Cardiac muscle cell (in vitro differentiated cells and primary cell): Measurements from ENCODE around the gene CA5A. TPM values are rescaled to one million over a fixed set of nuclear protein-coding genes. Genes with fewer than 3 reads are reported as not detected.

Experiments
- DNase-seq, 2 donors: peaks; one replicate each; pipeline versions ENCODE4 v3.0.0 to v3.0.0-alpha.2; 2010 to 2017; ENCODE audit warnings: low read depth in 1 of 2, low spot score in 1 of 2
- H3K27ac ChIP-seq: fragments of 200-600 bp; sonication (generic); 2 replicates; pipeline ENCODE4 v1.5.1; 2016
- H3K27me3 ChIP-seq: fragments of 200-600 bp; sonication (generic); 2 replicates; pipeline ENCODE4 v1.6.0; 2016; ENCODE audit warnings: control low read depth
- H3K36me3 ChIP-seq: fragments of 200-600 bp; sonication (generic); 2 replicates; pipeline ENCODE4 v1.5.1; 2016; ENCODE audit warnings: control low read depth
- H3K4me1 ChIP-seq: fragments of 200-600 bp; sonication (generic); 2 replicates; pipeline ENCODE4 v1.8.1; 2017; ENCODE audit warnings: low read depth, mild to moderate bottlenecking, mixed run types
- H3K4me3 ChIP-seq: fragments of 200-600 bp; sonication (generic); 2 replicates; pipeline ENCODE4 v1.5.1; 2016; ENCODE audit warnings: mild to moderate bottlenecking
- H3K9me3 ChIP-seq: fragments of 200-600 bp; sonication (generic); 2 replicates; pipeline ENCODE4 v1.5.1; 2017; ENCODE audit warnings: low read depth, mild to moderate bottlenecking, control low read depth
- polyA plus RNA-seq: library from polyadenylated mRNA; unstranded; fragments of >200 nt; fragmentation: Nextera tagmentation; extraction: Ambion mirVana; gene quantifications from 2 replicates; pipeline ENCODE4 v1.2.1, GENCODE V29; 2016
- total RNA-seq: library from RNA; depleted of rRNA; stranded (reverse); fragments of >200 nt; gene quantifications from 2 replicates; pipeline ENCODE4 v1.2.3, GENCODE V29; 2016
- TF ChIP-seq, protein P1 (sequence below): IDR thresholded peaks from 2 replicates; pipeline ENCODE4 v1.5.1; 2012; ENCODE audit warnings: low read depth, mild to moderate bottlenecking, low read length

CA5A gene
- total and polyA plus RNA-seq, 2 experiments from 2014 or later: not detected

DNA sequence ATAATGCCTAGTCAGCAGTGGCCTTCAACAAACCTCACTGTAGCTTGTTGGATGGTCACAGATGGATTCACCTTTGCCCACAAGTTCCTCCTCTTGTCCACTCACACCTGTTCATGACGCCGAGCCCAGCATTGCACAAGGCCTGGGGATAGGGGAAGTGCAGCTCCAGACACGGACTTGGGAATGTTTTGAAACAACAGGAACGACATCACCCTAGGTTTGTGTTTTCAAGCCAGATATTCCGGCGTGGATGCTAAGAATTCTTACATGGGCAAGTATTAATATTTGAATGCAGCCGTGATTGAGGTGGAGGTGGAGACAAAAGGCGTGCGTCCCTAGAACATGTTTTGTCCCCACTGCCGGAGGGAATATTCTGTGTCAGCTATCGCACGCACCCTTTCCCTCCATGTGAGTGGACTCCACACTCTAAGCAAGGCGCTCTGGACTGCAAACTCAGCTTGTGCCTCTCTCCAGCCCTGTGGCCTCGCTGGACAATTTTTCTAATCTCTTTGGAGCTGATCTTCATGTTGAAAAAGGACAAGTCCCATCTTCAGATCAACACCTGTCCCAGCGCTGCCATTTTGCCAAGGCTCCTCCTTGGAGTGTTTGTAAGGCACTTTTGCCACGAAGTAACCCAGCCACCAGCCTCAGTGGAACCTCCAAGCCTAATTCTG, 12.9 kb upstream of the CA5A start:
- no peak for DNase-seq

DNA sequence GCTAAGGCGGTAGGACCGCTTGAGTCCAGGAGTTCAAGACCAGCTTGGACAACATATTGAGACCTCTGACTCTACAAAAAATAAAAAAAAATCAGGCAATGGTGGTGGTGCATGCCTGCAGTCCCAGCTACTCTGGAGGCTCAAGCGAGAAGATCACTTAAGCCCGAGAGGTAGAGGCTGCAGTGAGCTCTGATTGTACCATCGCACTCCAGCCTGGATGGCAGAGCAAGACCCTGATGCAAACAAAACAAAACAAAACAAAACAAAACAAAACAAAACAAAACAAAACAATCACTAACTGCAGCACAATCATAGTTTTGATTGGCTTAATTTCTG, 12.4 kb upstream of the CA5A start:
- no peak for DNase-seq
- TF ChIP-seq, protein P1, sequence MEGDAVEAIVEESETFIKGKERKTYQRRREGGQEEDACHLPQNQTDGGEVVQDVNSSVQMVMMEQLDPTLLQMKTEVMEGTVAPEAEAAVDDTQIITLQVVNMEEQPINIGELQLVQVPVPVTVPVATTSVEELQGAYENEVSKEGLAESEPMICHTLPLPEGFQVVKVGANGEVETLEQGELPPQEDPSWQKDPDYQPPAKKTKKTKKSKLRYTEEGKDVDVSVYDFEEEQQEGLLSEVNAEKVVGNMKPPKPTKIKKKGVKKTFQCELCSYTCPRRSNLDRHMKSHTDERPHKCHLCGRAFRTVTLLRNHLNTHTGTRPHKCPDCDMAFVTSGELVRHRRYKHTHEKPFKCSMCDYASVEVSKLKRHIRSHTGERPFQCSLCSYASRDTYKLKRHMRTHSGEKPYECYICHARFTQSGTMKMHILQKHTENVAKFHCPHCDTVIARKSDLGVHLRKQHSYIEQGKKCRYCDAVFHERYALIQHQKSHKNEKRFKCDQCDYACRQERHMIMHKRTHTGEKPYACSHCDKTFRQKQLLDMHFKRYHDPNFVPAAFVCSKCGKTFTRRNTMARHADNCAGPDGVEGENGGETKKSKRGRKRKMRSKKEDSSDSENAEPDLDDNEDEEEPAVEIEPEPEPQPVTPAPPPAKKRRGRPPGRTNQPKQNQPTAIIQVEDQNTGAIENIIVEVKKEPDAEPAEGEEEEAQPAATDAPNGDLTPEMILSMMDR: no peak
- Histone ChIP-seq H3K27ac (no peak overlapping the region), H3K36me3 (no peaks in the 10 kb centered on the region), H3K4me3 (no peak overlapping the region), H3K4me1 (peaks cover 3% of the 10 kb centered on the region), H3K9me3 (no peaks in the 10 kb centered on the region), H3K27me3 (no peaks in the 10 kb centered on the region)

More for the DNA sequence above, 12.9 kb upstream of the CA5A start:
- Histone ChIP-seq H3K4me1 (peaks cover 3% of the 10 kb centered on the region), H3K27ac (no peak overlapping the region), H3K27me3 (no peaks in the 10 kb centered on the region), H3K36me3 (no peaks in the 10 kb centered on the region), H3K4me3 (no peak overlapping the region), H3K9me3 (no peaks in the 10 kb centered on the region)
- TF ChIP-seq, protein P1: no peak

DNA sequence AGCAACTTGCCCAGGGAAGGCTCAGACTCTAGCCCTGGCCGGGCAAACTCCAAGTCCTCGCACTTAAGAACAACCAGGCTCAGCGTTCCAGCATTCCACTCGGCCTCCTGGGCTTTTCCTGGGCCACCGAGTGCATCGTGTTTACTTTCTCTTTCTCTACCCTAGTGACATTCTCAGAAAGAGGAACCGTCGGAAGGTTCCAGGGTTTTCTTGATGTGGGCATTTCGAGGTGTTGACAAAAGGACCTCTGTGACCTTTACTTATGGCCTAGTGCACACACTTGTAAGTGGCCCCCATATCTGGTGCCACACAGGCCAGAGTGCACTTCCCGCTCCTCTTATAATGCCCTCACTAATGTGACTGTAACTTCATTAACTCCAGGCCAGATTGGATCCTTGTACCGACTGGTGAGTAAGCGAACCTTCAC, 11.8 kb upstream of the CA5A start:
- H3K4me1 ChIP-seq: peaks cover 3% of the 10 kb centered on the region
- H3K4me3 ChIP-seq: no peak overlapping the region
- TF ChIP-seq, protein P1: no peak
- no peaks in the 10 kb centered on the region for H3K9me3 ChIP-seq
- no peaks in the 10 kb centered on the region for H3K36me3 ChIP-seq
- no peak overlapping the region for H3K27ac ChIP-seq
- H3K27me3 ChIP-seq: no peaks in the 10 kb centered on the region
- no peak for DNase-seq

DNA sequence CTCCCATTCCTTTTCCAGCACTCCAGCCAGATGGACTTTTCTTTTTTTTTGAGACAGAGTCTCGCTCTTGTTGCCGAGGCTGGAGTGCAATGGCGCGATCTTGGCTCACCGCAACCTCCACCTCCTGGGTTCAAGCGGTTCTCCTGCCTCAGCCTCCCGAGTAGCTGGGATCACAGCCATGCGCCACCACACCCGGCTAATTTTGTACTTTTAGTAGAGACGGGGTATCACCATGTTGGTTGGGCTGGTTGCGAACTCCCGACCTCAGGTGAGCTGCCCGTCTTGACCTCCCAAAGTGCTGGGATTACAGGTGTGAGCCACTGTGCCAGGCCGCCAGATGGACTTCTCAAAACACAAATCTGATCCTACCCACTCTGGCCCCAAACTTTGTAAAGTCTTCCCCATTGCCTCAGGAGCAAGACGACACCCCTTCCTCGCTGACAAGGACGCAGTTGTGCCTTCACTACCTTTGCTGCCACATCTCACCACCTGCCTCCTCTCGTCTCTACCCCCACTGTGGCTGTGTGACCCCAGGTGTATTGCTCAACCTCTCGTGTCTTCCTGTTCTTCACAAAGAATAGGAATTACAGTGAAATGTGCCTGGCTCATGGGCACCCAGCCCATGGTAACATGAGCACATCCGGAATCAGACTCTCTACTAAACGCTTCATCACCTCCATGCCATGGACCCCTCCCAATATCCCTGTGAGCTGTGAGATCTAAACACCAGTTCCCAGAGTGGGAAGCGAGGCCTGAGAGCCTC, 11.2 kb upstream of the CA5A start:
- Histone ChIP-seq H3K36me3 (no peaks in the 10 kb centered on the region), H3K4me1 (peaks cover 1% of the 10 kb centered on the region), H3K27me3 (no peaks in the 10 kb centered on the region), H3K4me3 (no peak overlapping the region), H3K27ac (no peak overlapping the region), H3K9me3 (no peaks in the 10 kb centered on the region)
- TF ChIP-seq, protein P1: no peak
- no peak for DNase-seq

DNA sequence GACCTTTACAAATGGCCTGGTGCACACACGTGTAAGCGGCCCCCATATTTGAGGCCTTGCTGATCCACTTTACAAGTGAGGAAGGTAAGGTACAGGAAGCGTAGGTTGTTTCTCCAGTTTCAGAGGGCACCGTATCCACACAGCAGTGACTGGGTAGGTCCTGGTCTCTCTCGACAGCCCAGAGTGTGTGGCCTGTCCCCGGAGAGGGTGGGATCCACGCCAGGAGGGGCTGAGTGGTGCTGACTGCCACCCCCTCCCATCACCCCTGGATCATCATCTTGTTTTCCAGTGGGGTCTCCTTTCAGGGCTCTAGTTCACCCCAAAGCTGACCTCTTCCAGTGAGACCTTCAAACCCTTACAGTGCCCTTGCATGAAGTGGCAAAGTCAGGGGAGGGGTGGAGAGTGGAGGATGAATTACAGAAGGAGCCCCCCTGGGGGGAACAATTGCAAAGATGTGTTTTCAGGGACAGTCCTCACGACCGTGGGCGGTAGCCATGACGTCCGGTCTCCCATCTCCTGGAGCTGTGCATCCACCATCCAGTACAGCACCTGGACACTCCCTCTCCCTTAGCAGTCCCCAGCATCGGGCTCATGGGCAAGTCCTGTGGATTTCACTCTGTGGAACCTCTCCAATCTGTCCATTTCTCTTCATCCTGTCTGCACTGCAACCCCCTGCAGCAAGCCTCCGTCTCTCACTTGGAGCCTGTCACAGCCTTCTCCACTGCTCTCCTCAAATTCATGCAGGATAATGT, 10.4 kb upstream of the CA5A start:
- Histone ChIP-seq H3K4me3 (no peak overlapping the region), H3K9me3 (no peaks in the 10 kb centered on the region), H3K27ac (no peak overlapping the region), H3K4me1 (no peaks in the 10 kb centered on the region), H3K36me3 (no peaks in the 10 kb centered on the region), H3K27me3 (no peaks in the 10 kb centered on the region)
- no peak for DNase-seq
- TF ChIP-seq, protein P1: no peak
